HG02588 (cell line): ENCODE data around the gene ABCG1.

Source experiments
- ATAC-seq: cut with Tn5 transposase; IDR thresholded peaks from one replicate; pipeline ENCODE4 v1.9.1; 2021; ENCODE audit warnings: mild to moderate bottlenecking, moderate library complexity; ENCODE audit not compliant: unreplicated experiment

Gene ABCG1

GRCh38 chr21:42191696-42192595 lies 27.0 kb upstream of the ABCG1 start:
- no peak for ATAC-seq

- ATAC-seq, result no peak
These were observed 25.7 kb upstream of the ABCG1 start for GRCh38 chr21:42193131-42193671.

GRCh38 chr21:42193721-42194120 lies 25.2 kb upstream of the ABCG1 start:
- ATAC-seq, result no peak

- no peak for ATAC-seq
These were observed 24.1 kb upstream of the ABCG1 start for GRCh38 chr21:42194863-42195262.

- ATAC-seq, result no peak
These were observed 23.4 kb upstream of the ABCG1 start for GRCh38 chr21:42195378-42196031.

GRCh38 chr21:42198929-42199867 lies 19.7 kb upstream of the ABCG1 start:
- no peak for ATAC-seq

- ATAC-seq, result no peak
These were observed 19.0 kb upstream of the ABCG1 start for GRCh38 chr21:42199868-42200463.

GRCh38 chr21:42200906-42201614 lies 17.9 kb upstream of the ABCG1 start:
- no peak for ATAC-seq

GRCh38 chr21:42201615-42202161 lies 17.3 kb upstream of the ABCG1 start:
- ATAC-seq, result no peak

- ATAC-seq, result no peak
These were observed 16.6 kb upstream of the ABCG1 start for GRCh38 chr21:42202321-42202720.

- no peak for ATAC-seq
These were observed 15.6 kb upstream of the ABCG1 start for GRCh38 chr21:42203321-42203720.

GRCh38 chr21:42203936-42204335 lies 15.0 kb upstream of the ABCG1 start:
- no peak for ATAC-seq

- no peak for ATAC-seq
These were observed 11.5 kb upstream of the ABCG1 start for GRCh38 chr21:42207426-42207825.

GRCh38 chr21:42208036-42208435 lies 10.9 kb upstream of the ABCG1 start:
- no peak for ATAC-seq

- no peak for ATAC-seq
These were observed 10.0 kb upstream of the ABCG1 start for GRCh38 chr21:42208801-42209490.

- ATAC-seq, result no peak
These were observed 9.0 kb upstream of the ABCG1 start for GRCh38 chr21:42209801-42210479.

GRCh38 chr21:42212266-42212665 lies 6.7 kb upstream of the ABCG1 start:
- ATAC-seq, result no peak

- no peak for ATAC-seq
These were observed 5.7 kb upstream of the ABCG1 start for GRCh38 chr21:42213082-42213774.
